G401 (cell line): ENCODE measurements around the gene ZNF521. TPM values are rescaled to one million over a fixed set of nuclear protein-coding genes. Genes with fewer than 3 reads are reported as not detected.
A peak's percentile ranks its signal among the peaks of the same experiment; 100 is the strongest.

Source experiments
- DNase-seq: peaks from one replicate; pipeline ENCODE4 v3.0.0-alpha.2; 2015; ENCODE audit warnings: low spot score
- in situ Hi-C: cut with HindIII; loops from 2 replicates; pipeline ENCODE4 v1.10.0; 2016; ENCODE audit warnings: low sequenced_read_pairs, mixed read lengths
- total RNA-seq: library from RNA; depleted of rRNA; stranded (reverse); fragments of >200 nt; shearing (Covaris generic); gene quantifications from 2 replicates; pipeline ENCODE4 v1.2.3, GENCODE V29; 2014

Gene ZNF521
- total RNA-seq, 1 experiment from 2014 or later, result 87.6 TPM

DNA sequence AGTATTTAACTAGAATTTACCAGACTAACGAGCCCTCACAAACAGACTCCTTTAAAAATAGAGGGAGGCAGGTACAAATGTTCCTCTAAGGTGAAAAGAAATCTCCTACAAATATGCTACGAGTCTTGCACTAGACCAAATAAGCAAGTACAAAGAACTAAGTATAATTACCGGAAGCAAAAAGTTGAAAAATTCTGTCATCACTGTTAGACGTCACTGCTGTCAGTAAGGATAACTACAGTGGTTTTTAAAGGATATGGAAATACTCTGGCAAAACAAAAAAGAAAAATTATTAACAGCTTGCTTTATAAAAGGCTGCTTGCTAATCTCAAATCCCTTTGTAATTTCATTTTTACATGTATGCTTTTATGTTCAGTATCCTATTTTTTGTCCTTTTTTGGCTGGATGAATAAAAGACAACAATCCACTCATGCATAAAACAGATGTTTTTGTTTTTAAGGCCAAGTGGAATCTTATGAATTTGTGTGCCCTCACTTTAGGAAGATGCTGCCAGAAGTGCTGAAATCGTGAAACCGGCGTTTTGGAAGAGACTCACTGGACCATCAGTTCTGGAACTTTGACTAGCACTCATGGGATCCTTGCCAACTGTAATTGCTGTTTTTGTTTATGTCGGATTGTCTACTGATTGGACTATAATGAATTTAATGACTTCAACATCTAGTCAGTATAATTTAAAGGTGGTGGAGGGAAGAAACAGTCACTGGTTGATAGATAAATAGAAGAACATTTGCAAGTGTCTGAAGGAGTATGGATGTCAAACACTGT lies 6.7 kb downstream of the ZNF521 start:
- in situ Hi-C loops, result no loop called here
- DNase-seq, result no peak

DNA sequence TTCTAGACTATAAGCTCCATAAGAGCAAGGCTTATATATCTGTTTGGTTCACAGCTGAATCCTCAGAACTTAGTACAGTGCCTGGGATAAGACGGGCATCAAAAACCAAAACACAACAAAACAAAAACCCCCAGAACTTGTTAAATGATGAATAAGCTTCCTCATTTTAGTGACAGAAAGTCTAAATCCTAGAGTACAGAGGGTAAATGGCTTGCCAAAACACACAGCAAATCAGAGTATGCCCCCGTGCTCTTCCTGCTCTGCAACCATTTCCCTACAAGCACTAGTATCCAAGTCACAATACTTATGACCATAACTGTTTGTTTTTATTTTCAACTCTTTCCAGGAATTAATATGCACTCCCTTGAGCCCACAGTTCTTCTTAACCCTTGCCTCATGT lies 10.1 kb downstream of the ZNF521 start:
- in situ Hi-C loops, result no loop called here
- no peak for DNase-seq

DNA sequence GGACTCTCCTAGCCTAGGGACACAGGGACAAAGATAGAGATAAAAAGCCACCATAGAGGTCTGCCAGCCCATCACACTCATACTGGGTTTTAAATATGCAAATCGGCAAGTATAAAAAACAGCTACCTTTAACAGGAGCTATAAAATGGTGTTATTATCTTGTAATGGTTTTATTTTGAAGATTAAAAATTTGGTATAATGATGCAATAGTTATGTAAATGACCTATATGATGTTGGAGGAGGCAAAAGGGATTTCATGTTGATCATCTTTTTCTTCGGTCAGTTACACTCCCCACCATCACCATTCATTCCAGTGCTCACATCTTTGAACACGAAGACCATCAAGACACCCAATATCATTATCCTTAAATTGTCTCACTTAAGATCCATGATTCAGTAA lies 11.2 kb downstream of the ZNF521 start:
- DNase-seq, result no peak
- in situ Hi-C loops, result no loop called here

- in situ Hi-C loops, result no loop called here
- no peak for DNase-seq
Measured at GRCh38 chr18:25335676-25336075, 16.3 kb downstream of the ZNF521 start.

GRCh38 chr18:25335062-25335461 lies 16.9 kb downstream of the ZNF521 start:
- in situ Hi-C loops, result no loop called here
- DNase-seq, result no peak

- in situ Hi-C loops, result no loop called here
- no peak for DNase-seq
Measured at GRCh38 chr18:25334588-25334987, 17.4 kb downstream of the ZNF521 start.

- in situ Hi-C loops, result no loop called here
- DNase-seq, result no peak
Measured at GRCh38 chr18:25332002-25332401, 20.0 kb downstream of the ZNF521 start.

DNA sequence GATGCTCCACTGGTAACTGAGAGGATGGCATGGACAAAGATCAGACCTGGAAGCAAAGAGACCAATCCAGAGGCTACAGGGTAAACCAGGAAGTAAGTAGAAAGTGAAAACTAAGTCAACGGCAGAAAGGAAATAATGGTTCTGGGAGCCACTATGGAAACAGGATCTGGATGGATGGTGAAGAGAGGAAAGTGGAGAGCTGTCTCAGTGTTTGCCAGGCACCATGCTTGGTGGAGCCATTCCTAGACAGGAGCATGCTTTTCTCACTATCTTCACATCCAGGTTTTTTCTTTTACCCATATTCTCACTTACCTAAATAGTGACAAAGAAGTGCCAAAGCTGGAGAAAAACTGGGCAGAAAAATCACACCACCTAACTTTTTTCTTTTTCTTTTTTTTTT lies 22.2 kb downstream of the ZNF521 start:
- DNase-seq, result no peak
- in situ Hi-C loops, result no loop called here

DNA sequence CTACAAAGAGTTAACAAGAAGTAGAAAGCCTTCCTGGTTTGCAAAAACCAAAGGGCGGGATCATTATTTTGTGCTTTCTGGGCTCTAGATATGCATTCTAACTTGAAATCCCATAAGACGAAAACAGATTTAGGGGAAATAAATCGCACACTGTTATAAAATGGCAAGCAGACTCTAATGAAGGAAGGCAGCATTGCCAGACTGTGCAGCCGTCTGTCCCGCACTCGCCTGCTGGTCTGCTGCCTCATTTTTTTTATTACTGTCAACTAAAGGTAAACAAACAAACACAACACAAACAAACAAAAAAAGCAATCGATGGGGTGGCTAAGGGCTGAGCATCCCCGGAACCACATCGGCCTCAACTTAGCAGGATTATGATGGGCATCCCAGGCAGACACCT lies 24.4 kb downstream of the ZNF521 start:
- in situ Hi-C loops, result no loop called here

GRCh38 chr18:25326361-25326952 lies 25.5 kb downstream of the ZNF521 start:
- in situ Hi-C loops, result no loop called here

More for the DNA sequence above, 24.4 kb downstream of the ZNF521 start:
- no peak for DNase-seq

GRCh38 chr18:25322806-25323205 lies 29.2 kb downstream of the ZNF521 start:
- in situ Hi-C loops, result no loop called here
- DNase-seq, result no peak

More at GRCh38 chr18:25326361-25326952, 25.5 kb downstream of the ZNF521 start:
- no peak for DNase-seq

DNA sequence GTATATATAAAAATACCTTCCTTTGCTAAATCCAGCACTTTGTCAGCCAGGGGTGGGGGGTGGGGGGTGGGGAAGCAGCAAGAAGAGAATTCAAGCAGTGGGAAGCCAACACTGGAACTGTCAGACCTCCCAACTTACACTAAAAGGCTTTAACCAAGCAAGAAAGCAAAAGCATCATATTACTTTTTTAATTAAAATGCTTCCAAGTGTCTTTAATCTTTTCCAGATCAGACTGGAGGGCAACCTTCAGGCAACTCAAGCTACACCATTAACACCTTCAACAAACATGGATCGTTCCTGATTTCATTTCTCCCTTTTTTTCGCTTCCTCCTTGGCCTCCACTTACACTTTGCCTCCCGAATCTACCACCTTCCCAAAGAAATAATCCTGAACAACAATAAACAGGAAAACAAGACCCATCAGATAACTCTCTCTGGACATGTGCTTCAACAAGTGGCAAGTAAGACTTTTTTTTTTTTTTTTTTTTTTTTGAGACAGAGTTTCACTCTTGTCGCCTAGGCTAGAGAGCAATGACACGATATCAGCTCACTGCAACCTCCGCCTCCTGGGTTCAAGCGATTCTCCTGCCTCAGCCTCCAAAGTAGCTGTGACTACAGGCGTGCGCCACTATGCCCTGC lies 35.5 kb downstream of the ZNF521 start:
- in situ Hi-C loops, result no loop called here
- no peak for DNase-seq

- no peak for DNase-seq
- in situ Hi-C loops, result no loop called here
Measured at GRCh38 chr18:25314838-25315190, 37.2 kb downstream of the ZNF521 start.

GRCh38 chr18:25314151-25314837 lies 37.7 kb downstream of the ZNF521 start:
- in situ Hi-C loops, result no loop called here
- no peak for DNase-seq

- in situ Hi-C loops, result no loop called here
- no peak for DNase-seq
Measured at GRCh38 chr18:25313268-25313667, 38.7 kb downstream of the ZNF521 start.

DNA sequence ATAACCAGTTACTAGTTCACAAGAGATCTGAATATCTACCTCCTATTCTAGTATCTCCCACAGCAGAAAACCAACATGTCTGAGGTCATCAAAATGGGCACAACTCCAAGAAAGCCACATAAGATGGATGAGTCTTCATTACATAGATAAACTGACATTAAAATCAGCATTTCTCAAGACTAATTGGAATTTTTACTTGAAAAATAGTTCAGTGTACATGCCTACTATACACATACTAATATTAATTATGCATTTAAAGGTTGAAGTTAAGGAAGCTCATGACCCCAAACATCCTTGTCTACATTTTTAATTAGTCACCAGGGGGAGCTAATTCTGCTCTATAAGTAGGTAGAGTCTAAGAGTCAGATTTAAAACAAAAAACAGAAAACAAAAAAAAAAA lies 41.9 kb downstream of the ZNF521 start:
- peak; percentile 54 for DNase-seq
- in situ Hi-C loops, result no loop called here

- in situ Hi-C loops, result no loop called here
- DNase-seq, result no peak
Measured at GRCh38 chr18:25308381-25308780, 43.6 kb downstream of the ZNF521 start.

DNA sequence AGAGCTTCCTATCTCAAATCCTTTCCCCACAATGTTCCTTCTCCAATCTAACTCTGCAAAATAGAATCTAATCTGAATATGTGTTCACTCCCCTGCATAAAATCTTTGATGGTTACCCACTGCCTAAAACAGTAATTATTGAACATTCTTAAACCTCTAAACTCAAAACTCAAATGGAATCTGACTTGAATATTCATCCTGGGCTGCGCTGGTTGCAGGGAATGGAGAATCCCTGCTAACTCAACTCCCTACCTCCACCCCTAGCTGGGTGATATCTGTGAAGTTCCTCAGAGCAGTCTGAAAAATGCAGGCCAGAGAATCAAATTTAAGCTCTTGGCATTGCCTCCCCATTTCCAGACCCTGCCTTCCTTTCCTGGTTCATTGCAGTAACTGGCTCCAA lies 44.8 kb downstream of the ZNF521 start:
- in situ Hi-C loops, result no loop called here
- DNase-seq, result no peak

DNA sequence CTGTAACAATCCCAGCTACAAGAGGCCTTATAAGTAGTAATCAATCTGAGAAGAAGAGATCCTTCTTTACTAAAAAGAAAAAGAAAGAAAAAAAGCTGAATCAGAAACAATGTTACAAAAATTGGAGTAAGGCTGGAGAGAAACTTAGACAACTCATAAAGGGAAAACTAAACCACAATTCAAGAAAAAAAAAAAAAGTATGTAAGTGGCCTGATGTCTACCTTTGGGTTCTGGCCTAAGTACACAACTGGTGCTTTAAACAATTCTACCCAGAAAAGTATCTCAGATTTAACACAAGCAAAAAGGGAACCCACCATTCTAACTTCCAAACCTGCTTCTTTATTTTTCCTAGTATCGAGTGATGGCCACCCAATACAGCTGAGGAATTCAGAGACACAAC lies 45.3 kb downstream of the ZNF521 start:
- in situ Hi-C loops, result no loop called here
- DNase-seq, result no peak

- in situ Hi-C loops, result no loop called here
- no peak for DNase-seq
Measured at GRCh38 chr18:25305584-25305983, 46.4 kb downstream of the ZNF521 start.
